GM21528 (cell line): ENCODE measurements around the gene HSPG2.
"Not testable (repeated sequence)": the region's sequence is repeated elsewhere in the genome, so short reads cannot be mapped to it uniquely, and the experiment has no call there.

ENCODE experiments used
- ATAC-seq: cut with Tn5 transposase; IDR thresholded peaks from one replicate; pipeline ENCODE4 v1.9.1; 2021; ENCODE audit warnings: mild to moderate bottlenecking, moderate library complexity; ENCODE audit not compliant: unreplicated experiment, low FRiP score

Gene HSPG2

GRCh38 chr1:21833392-21833976 lies 103.6 kb downstream of the HSPG2 start:
- ATAC-seq = no peak

GRCh38 chr1:21831454-21831970 lies 105.6 kb downstream of the HSPG2 start:
- ATAC-seq = no peak

GRCh38 chr1:21830792-21831453 lies 106.2 kb downstream of the HSPG2 start:
- ATAC-seq = no peak

GRCh38 chr1:21829294-21829693 lies 107.8 kb downstream of the HSPG2 start:
- ATAC-seq = no peak

GRCh38 chr1:21828506-21829210 lies 108.5 kb downstream of the HSPG2 start:
- no peak for ATAC-seq

GRCh38 chr1:21828075-21828474 lies 109.0 kb downstream of the HSPG2 start:
- no peak for ATAC-seq

- no peak for ATAC-seq
Observed at GRCh38 chr1:21827141-21827679, 109.9 kb downstream of the HSPG2 start.

- ATAC-seq = not testable (repeated sequence)
Observed at GRCh38 chr1:21826694-21827093, 110.4 kb downstream of the HSPG2 start.

- ATAC-seq = no peak
Observed at GRCh38 chr1:21825393-21825792, 111.7 kb downstream of the HSPG2 start.

- ATAC-seq = no peak
Observed at GRCh38 chr1:21824926-21825325, 112.2 kb downstream of the HSPG2 start.

- ATAC-seq = no peak
Observed at GRCh38 chr1:21823980-21824702, 113.0 kb downstream of the HSPG2 start.

GRCh38 chr1:21823206-21823979 lies 113.7 kb downstream of the HSPG2 start:
- ATAC-seq = no peak

- ATAC-seq = no peak
Observed at GRCh38 chr1:21822349-21822748, 114.8 kb downstream of the HSPG2 start.

- ATAC-seq = no peak
Observed at GRCh38 chr1:21821385-21822019, 115.6 kb downstream of the HSPG2 start.

GRCh38 chr1:21820597-21821232 lies 116.4 kb downstream of the HSPG2 start:
- no peak for ATAC-seq

GRCh38 chr1:21818656-21819055 lies 118.5 kb downstream of the HSPG2 start:
- ATAC-seq = no peak

- ATAC-seq = no peak
Observed at GRCh38 chr1:21816602-21817302, 120.4 kb downstream of the HSPG2 start.

- no peak for ATAC-seq
Observed at GRCh38 chr1:21815724-21816321, 121.3 kb downstream of the HSPG2 start.
